GM12878 (cell line): ENCODE measurements around the gene COL25A1. TPM values are rescaled to one million over a fixed set of nuclear protein-coding genes. Genes with fewer than 3 reads are reported as not detected.

Experiments
- ATAC-seq: fragments of 200-7000 bp; cut with Tn5 transposase; 3 replicates; pipeline ENCODE4 v1.9.1; 2020; ENCODE audit warnings: mild to moderate bottlenecking, moderate library complexity
- BruUV-seq: library from RNA; stranded (reverse); fragments of 400-500 nt; replicated peaks from 2 replicates; lab custom pipeline; 2021; lab: Mats Ljungman, UMichigan
- CTCF ChIA-PET: fragments of 300-600 bp; sonication (Branson Sonifier 250); formaldehyde crosslinking; extraction: SDS; loops from one replicate; lab custom pipeline; 2021; ENCODE audit warnings: inconsistent platforms; lab: Yijun Ruan, JAX
- POLR2A ChIA-PET: fragments of 350-600 bp; formaldehyde crosslinking; extraction: SDS; loops from one replicate; lab custom pipeline; 2021; ENCODE audit warnings: inconsistent platforms; lab: Charles Lee
- RAD21 ChIA-PET: fragments of 300-600 bp; sonication (Branson Sonifier 250); formaldehyde crosslinking; loops from one replicate; lab custom pipeline; 2023; ENCODE audit warnings: antibody characterized with exemption; ENCODE audit not compliant: unreplicated experiment; lab: Charles Lee
- SMC1A ChIA-PET: fragments of 300-600 bp; sonication (Branson Sonifier 250); formaldehyde crosslinking; loops from one replicate; lab custom pipeline; 2023; ENCODE audit not compliant: unreplicated experiment, uncharacterized antibody; lab: Charles Lee
- DNase-seq: peaks from one replicate; pipeline ENCODE4 v3.0.0-alpha.2; 2011; ENCODE audit warnings: low read depth, low spot score
- FAIRE-seq: peaks from 3 replicates; lab custom pipeline; 2011; peaks lifted over from hg19 to GRCh38; lab: Jason Lieb, UNC
- H2AFZ ChIP-seq: 2 replicates; pipeline ENCODE4 v1.6.0; 2011; ENCODE audit warnings: low read depth, low read length, control low read depth; ENCODE audit not compliant: control insufficient read depth
- H3K27ac ChIP-seq: 2 replicates; pipeline ENCODE4 v1.5.1; 2011; ENCODE audit warnings: control low read depth; ENCODE audit not compliant: control insufficient read depth, insufficient read depth
- H3K27me3 ChIP-seq, 2 experiments: replicated peaks in 1 of 2; 2 replicates each; pipeline versions ENCODE4 v1.6.0 to v1.6.1; 2011; ENCODE audit warnings: low read length in 1 of 2; ENCODE audit not compliant: control insufficient read depth in 2 of 2, insufficient read depth in 2 of 2
- H3K36me3 ChIP-seq, 2 experiments: 2 replicates each; pipeline ENCODE4 v1.5.1; 2011; ENCODE audit warnings: low read length in 1 of 2; ENCODE audit not compliant: control insufficient read depth in 2 of 2, insufficient read depth in 2 of 2
- H3K4me1 ChIP-seq: 2 replicates; pipeline ENCODE4 v1.6.1; 2011; ENCODE audit warnings: mild to moderate bottlenecking, low read length, moderate library complexity, mixed read lengths; ENCODE audit not compliant: control insufficient read depth, insufficient read depth
- H3K4me2 ChIP-seq: 2 replicates; pipeline ENCODE4 v1.6.0; 2011; ENCODE audit warnings: control low read depth; ENCODE audit not compliant: control insufficient read depth, insufficient read depth
- H3K4me3 ChIP-seq: fragments of 200-600 bp; sonication (generic); 2 replicates; pipeline ENCODE4 v1.5.1; 2016
- H3K79me2 ChIP-seq: 2 replicates; pipeline ENCODE4 v1.6.0; 2011; ENCODE audit warnings: low read length; ENCODE audit not compliant: control insufficient read depth, insufficient read depth
- H3K9ac ChIP-seq: 2 replicates; pipeline ENCODE4 v1.8.0; 2011; ENCODE audit warnings: low read length, control low read depth, mixed read lengths; ENCODE audit not compliant: control insufficient read depth, insufficient read depth
- H3K9me3 ChIP-seq: replicated peaks from 3 replicates; pipeline ENCODE4 v1.5.1; 2011; ENCODE audit warnings: mild to moderate bottlenecking, low read length; ENCODE audit not compliant: control insufficient read depth, insufficient read depth
- H4K20me1 ChIP-seq: 2 replicates; pipeline ENCODE4 v1.6.0; 2011; ENCODE audit not compliant: control insufficient read depth, insufficient read depth
- CHD1 ChIP-seq: IDR thresholded peaks from 2 replicates; pipeline ENCODE4 v1.6.1; 2012; ENCODE audit warnings: low read depth, low read length, improper control_type of control experiment
- CTCF ChIP-seq, 3 experiments: IDR thresholded peaks in 2 of 3; conservative IDR thresholded peaks in 1 of 3; 2 replicates each; pipeline ENCODE4 v1.5.1; 2011; ENCODE audit warnings: low read depth in 3 of 3, low read length in 3 of 3, mild to moderate bottlenecking in 3 of 3, control low read depth in 2 of 3, moderate library complexity in 2 of 3, inconsistent platforms in 1 of 3, mixed read lengths in 1 of 3; ENCODE audit not compliant: control insufficient read depth in 2 of 3, insufficient read depth in 1 of 3; ENCODE audit errors: extremely low read depth in 1 of 3
- DPF2 ChIP-seq: fragments of 450-650 bp; IDR thresholded peaks from 2 replicates; pipeline ENCODE4 v1.6.1; 2017; ENCODE audit warnings: mild to moderate bottlenecking
- E2F8 ChIP-seq: fragments of 450-650 bp; IDR thresholded peaks from 2 replicates; pipeline ENCODE4 v1.6.1; 2018; ENCODE audit warnings: mild to moderate bottlenecking, low read depth, moderate library complexity; ENCODE audit not compliant: partially characterized antibody
- ESRRA ChIP-seq: IDR thresholded peaks from 2 replicates; pipeline ENCODE4 v1.6.1; 2012; ENCODE audit warnings: mild to moderate bottlenecking, low read length, improper control_type of control experiment
- HDGF ChIP-seq: fragments of 450-650 bp; IDR thresholded peaks from 2 replicates; pipeline ENCODE4 v1.6.1; 2016; ENCODE audit warnings: antibody characterized with exemption
- IKZF1 ChIP-seq: fragments of 450-650 bp; conservative IDR thresholded peaks from 2 replicates; pipeline ENCODE4 v1.6.1; 2017; ENCODE audit warnings: antibody characterized with exemption, mild to moderate bottlenecking
- IRF5 ChIP-seq: fragments of 450-650 bp; IDR thresholded peaks from 2 replicates; pipeline ENCODE4 v1.6.1; 2017; ENCODE audit warnings: borderline replicate concordance
- RCOR1 ChIP-seq: conservative IDR thresholded peaks from 2 replicates; pipeline ENCODE4 v1.6.1; 2012; ENCODE audit warnings: low read depth, low read length, improper control_type of control experiment
- RELA ChIP-seq: fragments of 450-650 bp; IDR thresholded peaks from 2 replicates; pipeline ENCODE4 v1.8.0; 2014; ENCODE audit warnings: borderline replicate concordance; ENCODE audit not compliant: partially characterized antibody
- STAT1 ChIP-seq: fragments of 450-650 bp; conservative IDR thresholded peaks from 2 replicates; pipeline ENCODE4 v1.6.1; 2014; ENCODE audit warnings: antibody characterized with exemption, mild to moderate bottlenecking
- YBX1 ChIP-seq: fragments of 450-650 bp; IDR thresholded peaks from 2 replicates; pipeline ENCODE4 v1.6.1; 2016; ENCODE audit warnings: antibody characterized with exemption
- ZNF622 ChIP-seq: fragments of 450-650 bp; IDR thresholded peaks from 2 replicates; pipeline ENCODE4 v1.6.1; 2017; ENCODE audit warnings: mild to moderate bottlenecking, inconsistent platforms
- WGBS: methylation state at CpG from one replicate; pipeline ENCODE4 v1.1.6; 2016; ENCODE audit warnings: low lambda C conversion rate; ENCODE audit not compliant: insufficient replicate concordance, insufficient coverage; ENCODE audit errors: missing lambda C conversion rate; 5-methylcytosine and 5-hydroxymethylcytosine counted together
- in situ Hi-C: fragments of 300-500 bp; cut with MboI; formaldehyde crosslinking; loops from 9 replicates; pipeline ENCODE4 v1.14.3; 2018; ENCODE audit warnings: mixed read lengths
- intact Hi-C: fragments of 100-400 bp; cut with micrococcal nuclease; formaldehyde crosslinking; loops from one replicate; pipeline ENCODE4 v1.14.2; 2022; ENCODE audit not compliant: unreplicated experiment
- polyA plus RNA-seq, 11 experiments: library from polyadenylated mRNA; depleted of rRNA in 4 of 11; unstranded in 6 of 11; stranded (reverse) in 5 of 11; fragments of >200 nt; fragmentation: Nextera tagmentation in 4 of 11; fragmentation: Illumina TruSeq in 1 of 11; extraction: Ambion mirVana in 4 of 11; extraction: Trizol in 1 of 11; gene quantifications; 1 replicate in 1 of 11; 2 replicates in 10 of 11; pipeline versions ENCODE4 v1.2.1 to v1.2.3, GENCODE V29; 2011 to 2016; ENCODE audit warnings: inconsistent platforms in 2 of 11, missing spikeins in 2 of 11, low read depth in 1 of 11
- total RNA-seq, 4 experiments: library from RNA; depleted of rRNA in 3 of 4; stranded (reverse); fragments of >200 nt in 3 of 4; fragmentation: Illumina TruSeq in 1 of 4; extraction: Trizol in 1 of 4; gene quantifications; 2 replicates each; pipeline versions ENCODE4 v1.2.1 to v1.2.3, GENCODE V29; 2013 to 2021
- TF ChIP-seq, protein P1 (sequence below): fragments of 450-650 bp; IDR thresholded peaks from 2 replicates; pipeline ENCODE4 v1.6.1; 2016; ENCODE audit warnings: mild to moderate bottlenecking, moderate library complexity, borderline replicate concordance
- TF ChIP-seq, protein P2 (sequence below): IDR thresholded peaks from 2 replicates; pipeline ENCODE4 v1.6.1; 2011; ENCODE audit warnings: low read depth, mild to moderate bottlenecking, low read length, moderate library complexity, borderline replicate concordance; ENCODE audit errors: extremely low read depth

Gene COL25A1
- total and polyA plus RNA-seq, 10 of the 15 experiments (the other 5 are each of a cell fraction or from before 2014, with no cell fraction given) = 0.01 to 0.26 (median 0.12) TPM; not detected in 6

DNA sequence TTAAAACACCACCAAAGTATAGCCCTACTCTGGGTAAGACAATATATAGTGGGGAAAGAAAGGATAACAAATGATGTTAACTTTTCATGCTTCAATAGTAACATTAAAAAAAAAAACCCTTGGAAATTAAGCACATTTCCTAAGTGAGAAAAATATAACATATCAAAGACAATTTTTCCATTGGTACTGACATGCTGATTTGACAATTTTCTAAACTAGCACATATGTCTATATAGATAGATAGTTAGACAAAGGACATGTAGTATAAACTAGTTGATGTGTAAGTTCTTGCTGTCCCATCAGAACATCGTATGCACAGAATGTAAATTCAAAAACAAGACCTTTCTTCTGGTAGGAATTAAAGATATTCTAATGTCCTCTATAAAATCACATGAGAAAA, 492.4 kb downstream of the COL25A1 start:
- Histone ChIP-seq H3K36me3 (no peaks in the 10 kb centered on the region), H3K27me3 (0 out of 4 replicates have a peak, but pooled peaks cover 0 to 2% of the 10 kb centered on the region in 2 experiments), H2AFZ (no peak overlapping the region), H3K9ac (no peak overlapping the region), H4K20me1 (no peaks in the 10 kb centered on the region), H3K4me2 (no peak overlapping the region), H3K79me2 (no peaks in the 10 kb centered on the region), H3K4me1 (no peaks in the 10 kb centered on the region), H3K27ac (no peak overlapping the region), H3K4me3 (no peak overlapping the region), H3K9me3 (no peaks in the 10 kb centered on the region)
- intact Hi-C loops (no loop called here), in situ Hi-C loops (no loop called here)
- ATAC-seq (no peak), DNase-seq (no peak), FAIRE-seq (no peak)
- CTCF ChIA-PET = no interaction called here
- RAD21 ChIA-PET = no interaction called here
- SMC1A ChIA-PET = no interaction called here
- POLR2A ChIA-PET = no interaction called here
- BruUV-seq = no TSS peak
- WGBS = 0% methylated on average over 1 of the region's 1 CpG
- TF ChIP-seq HDGF (no peak), RCOR1 (no peak), IKZF1 (no peak), YBX1 (no peak), CTCF (IDR thresholded peaks at IDR 0.05 in 2 of 3, conservative IDR thresholded peaks at IDR 0.05 in 1 of 3; ENCODE audit: control insufficient read depth in 2 of 3, extremely low read depth in 1 of 3, insufficient read depth in 1 of 3, low read depth in 3 of 3, low read length in 3 of 3) (no peak), STAT1 (no peak), IRF5 (no peak), CHD1 (no peak), E2F8 (no peak), ESRRA (no peak), DPF2 (no peak), RELA (no peak), ZNF622 (no peak)
- TF ChIP-seq, protein P1, sequence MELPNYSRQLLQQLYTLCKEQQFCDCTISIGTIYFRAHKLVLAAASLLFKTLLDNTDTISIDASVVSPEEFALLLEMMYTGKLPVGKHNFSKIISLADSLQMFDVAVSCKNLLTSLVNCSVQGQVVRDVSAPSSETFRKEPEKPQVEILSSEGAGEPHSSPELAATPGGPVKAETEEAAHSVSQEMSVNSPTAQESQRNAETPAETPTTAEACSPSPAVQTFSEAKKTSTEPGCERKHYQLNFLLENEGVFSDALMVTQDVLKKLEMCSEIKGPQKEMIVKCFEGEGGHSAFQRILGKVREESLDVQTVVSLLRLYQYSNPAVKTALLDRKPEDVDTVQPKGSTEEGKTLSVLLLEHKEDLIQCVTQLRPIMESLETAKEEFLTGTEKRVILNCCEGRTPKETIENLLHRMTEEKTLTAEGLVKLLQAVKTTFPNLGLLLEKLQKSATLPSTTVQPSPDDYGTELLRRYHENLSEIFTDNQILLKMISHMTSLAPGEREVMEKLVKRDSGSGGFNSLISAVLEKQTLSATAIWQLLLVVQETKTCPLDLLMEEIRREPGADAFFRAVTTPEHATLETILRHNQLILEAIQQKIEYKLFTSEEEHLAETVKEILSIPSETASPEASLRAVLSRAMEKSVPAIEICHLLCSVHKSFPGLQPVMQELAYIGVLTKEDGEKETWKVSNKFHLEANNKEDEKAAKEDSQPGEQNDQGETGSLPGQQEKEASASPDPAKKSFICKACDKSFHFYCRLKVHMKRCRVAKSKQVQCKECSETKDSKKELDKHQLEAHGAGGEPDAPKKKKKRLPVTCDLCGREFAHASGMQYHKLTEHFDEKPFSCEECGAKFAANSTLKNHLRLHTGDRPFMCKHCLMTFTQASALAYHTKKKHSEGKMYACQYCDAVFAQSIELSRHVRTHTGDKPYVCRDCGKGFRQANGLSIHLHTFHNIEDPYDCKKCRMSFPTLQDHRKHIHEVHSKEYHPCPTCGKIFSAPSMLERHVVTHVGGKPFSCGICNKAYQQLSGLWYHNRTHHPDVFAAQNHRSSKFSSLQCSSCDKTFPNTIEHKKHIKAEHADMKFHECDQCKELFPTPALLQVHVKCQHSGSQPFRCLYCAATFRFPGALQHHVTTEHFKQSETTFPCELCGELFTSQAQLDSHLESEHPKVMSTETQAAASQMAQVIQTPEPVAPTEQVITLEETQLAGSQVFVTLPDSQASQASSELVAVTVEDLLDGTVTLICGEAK = no peak
- TF ChIP-seq, protein P2, sequence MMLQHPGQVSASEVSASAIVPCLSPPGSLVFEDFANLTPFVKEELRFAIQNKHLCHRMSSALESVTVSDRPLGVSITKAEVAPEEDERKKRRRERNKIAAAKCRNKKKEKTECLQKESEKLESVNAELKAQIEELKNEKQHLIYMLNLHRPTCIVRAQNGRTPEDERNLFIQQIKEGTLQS = no peak
